Tibial artery (tissue), 4 donors: ENCODE measurements around the gene NTRK3.

Experiments
- DNase-seq, 2 donors: peaks; one replicate each; pipeline ENCODE4 v3.0.0-alpha.2; 2019
- H3K27ac ChIP-seq, 2 donors: fragments of 200-600 bp; sonication (generic) in 1 of 2; 1 replicate in 1 of 2; 2 replicates in 1 of 2; pipeline ENCODE4 v1.5.1; 2018 to 2019; ENCODE audit warnings: mild to moderate bottlenecking in 1 of 2
- H3K27me3 ChIP-seq, 2 donors: fragments of 200-600 bp; sonication (generic) in 1 of 2; one replicate each; pipeline versions ENCODE4 v1.5.1 to v1.6.0; 2016 to 2019
- H3K36me3 ChIP-seq, 3 donors: fragments of 200-600 bp; sonication (generic) in 2 of 3; one replicate each; pipeline ENCODE4 v1.5.1; 2016 to 2019; ENCODE audit warnings: mild to moderate bottlenecking in 2 of 3
- H3K4me1 ChIP-seq, 4 donors: fragments of 200-600 bp; sonication (generic) in 2 of 4; 1 replicate in 3 of 4; 2 replicates in 1 of 4; pipeline ENCODE4 v1.5.1; 2016 to 2019
- H3K4me3 ChIP-seq, 2 donors: fragments of 200-600 bp; sonication (generic) in 1 of 2; 1 replicate in 1 of 2; 2 replicates in 1 of 2; pipeline ENCODE4 v1.5.1; 2018 to 2019; ENCODE audit warnings: mild to moderate bottlenecking in 2 of 2
- H3K9me3 ChIP-seq, 3 donors: fragments of 200-600 bp; sonication (generic) in 1 of 3; one replicate each; pipeline ENCODE4 v1.5.1; 2016 to 2019
- CTCF ChIP-seq, 2 experiments: fragments of 200-600 bp in 1 of 2; fragments of 450-650 bp in 1 of 2; IDR thresholded peaks; one replicate each; pipeline ENCODE4 v1.5.1; 2017 to 2019; ENCODE audit warnings: antibody characterized with exemption in 2 of 2, mild to moderate bottlenecking in 1 of 2, moderate library complexity in 1 of 2
- intact Hi-C: fragments of 100-400 bp; cut with DNase I; formaldehyde crosslinking; loops from one replicate; pipeline ENCODE4 v1.15.0; 2023; ENCODE audit warnings: low total_unique reads

The NTRK3 gene

GRCh38 chr15:88166082-88166993 is 90.2 kb downstream of the NTRK3 start:
- intact Hi-C loops, result no loop called here
- Histone ChIP-seq H3K4me3 (no peak overlapping the region), H3K9me3 (no peaks in the 10 kb centered on the region), H3K27ac (no peak overlapping the region), H3K27me3 (no peaks in the 10 kb centered on the region), H3K36me3 (peaks cover 0 to 10% (median 0%) of the 10 kb centered on the region in 3 donors), H3K4me1 (peaks cover 0 to 6% (median 0%) of the 10 kb centered on the region in 4 donors)
- no peak for DNase-seq
- no peak for TF ChIP-seq CTCF (IDR thresholded peaks at IDR 0.05)

DNA sequence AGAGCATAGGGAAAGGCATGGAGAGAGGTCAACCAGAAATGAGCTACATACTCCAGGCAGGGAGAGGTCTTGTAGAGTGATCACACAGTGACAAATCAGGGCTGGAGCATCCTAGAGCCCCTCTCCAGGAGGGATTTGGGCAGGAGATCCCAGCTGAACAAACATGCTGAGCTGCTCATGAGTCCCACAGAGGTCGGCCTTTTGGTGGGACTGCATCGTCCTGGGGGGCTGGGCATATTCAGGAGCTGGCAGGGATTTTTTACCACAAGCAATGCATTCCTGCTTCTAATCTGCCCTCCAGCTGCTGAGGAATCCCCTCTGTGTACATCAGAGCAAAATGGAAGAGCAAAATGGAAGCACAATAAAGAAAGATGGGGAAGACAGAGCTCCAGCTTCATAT is 94.9 kb downstream of the NTRK3 start:
- H3K4me3 ChIP-seq, result no peak overlapping the region
- H3K27ac ChIP-seq, result no peak overlapping the region
- no peaks in the 10 kb centered on the region for H3K27me3 ChIP-seq
- intact Hi-C loops, result no loop called here
- DNase-seq, result no peak
- H3K9me3 ChIP-seq, result no peaks in the 10 kb centered on the region
- TF ChIP-seq CTCF (IDR thresholded peaks at IDR 0.05), result no peak
- H3K4me1 ChIP-seq, result peaks cover 0 to 11% (median 0%) of the 10 kb centered on the region in 4 donors
- no peaks in the 10 kb centered on the region for H3K36me3 ChIP-seq

- Histone ChIP-seq H3K9me3 (no peaks in the 10 kb centered on the region), H3K36me3 (peaks cover 0 to 4% (median 0%) of the 10 kb centered on the region in 3 donors), H3K4me1 (peaks cover 0 to 4% (median 0%) of the 10 kb centered on the region in 4 donors), H3K27ac (no peak overlapping the region), H3K27me3 (no peaks in the 10 kb centered on the region), H3K4me3 (no peak overlapping the region)
- intact Hi-C loops, result no loop called here
- TF ChIP-seq CTCF (IDR thresholded peaks at IDR 0.05), result no peak
- no peak for DNase-seq
Observed at GRCh38 chr15:88155310-88155709, 101.2 kb downstream of the NTRK3 start.

DNA sequence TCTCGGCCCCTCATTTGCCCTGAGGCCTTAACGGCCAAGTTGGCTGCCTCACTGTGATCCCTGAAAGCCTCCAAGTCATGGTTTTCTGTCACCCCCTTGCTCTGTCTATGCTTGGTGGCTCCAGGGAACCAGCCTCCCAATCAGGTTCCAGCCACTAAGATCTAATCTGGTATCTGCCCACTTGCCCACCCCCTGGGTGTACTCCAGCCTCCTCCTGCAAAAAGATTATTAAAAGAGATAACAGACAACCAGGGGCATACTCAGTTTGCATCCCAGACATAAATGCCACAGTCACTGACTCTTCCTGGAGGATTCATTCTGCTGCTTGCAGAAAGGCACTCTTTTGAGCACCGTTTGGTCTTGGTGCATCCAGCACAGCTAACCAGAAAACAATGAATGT is 103.9 kb downstream of the NTRK3 start:
- no peaks in the 10 kb centered on the region for H3K27me3 ChIP-seq
- H3K36me3 ChIP-seq, result peaks cover 1 to 5% (median 4%) of the 10 kb centered on the region in 3 donors
- no peak for DNase-seq
- H3K27ac ChIP-seq, result no peak overlapping the region
- no peak for TF ChIP-seq CTCF (IDR thresholded peaks at IDR 0.05)
- H3K9me3 ChIP-seq, result no peaks in the 10 kb centered on the region
- no peak overlapping the region for H3K4me3 ChIP-seq
- H3K4me1 ChIP-seq, result peaks cover 0 to 4% (median 0%) of the 10 kb centered on the region in 4 donors
- intact Hi-C loops, result no loop called here

DNA sequence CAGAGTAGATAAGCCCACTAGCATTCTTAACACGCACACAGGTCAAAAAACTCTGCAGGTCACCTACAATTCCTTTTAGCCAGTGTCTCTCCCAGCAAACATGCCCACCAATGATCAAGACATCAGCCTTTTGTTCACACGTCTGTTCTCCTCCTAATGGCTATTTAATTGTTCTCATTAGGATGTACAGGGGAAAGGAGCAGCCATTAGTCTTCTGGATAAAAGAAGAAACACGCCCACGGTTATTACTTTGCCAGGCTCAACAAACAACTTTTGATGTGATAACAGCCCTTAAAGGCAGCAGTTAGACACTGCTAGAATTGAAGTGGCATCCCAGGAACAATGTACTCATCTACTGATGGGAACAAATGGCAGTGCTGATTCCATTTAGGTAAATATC is 108.8 kb downstream of the NTRK3 start:
- Histone ChIP-seq H3K36me3 (peaks cover 29 to 45% (median 30%) of the 10 kb centered on the region in 3 donors), H3K27me3 (no peaks in the 10 kb centered on the region), H3K4me3 (no peak overlapping the region), H3K4me1 (peaks cover 0 to 4% (median 0%) of the 10 kb centered on the region in 4 donors), H3K9me3 (no peaks in the 10 kb centered on the region), H3K27ac (no peak overlapping the region)
- intact Hi-C loops, result no loop called here
- no peak for TF ChIP-seq CTCF (IDR thresholded peaks at IDR 0.05)
- DNase-seq, result no peak
